ENCODE results near the gene RAP1GAP2.

GRCh38 chr17:2948721-2949468, 152.7 kb downstream of the RAP1GAP2 start:
- TF ChIP-seq, protein P1, sequence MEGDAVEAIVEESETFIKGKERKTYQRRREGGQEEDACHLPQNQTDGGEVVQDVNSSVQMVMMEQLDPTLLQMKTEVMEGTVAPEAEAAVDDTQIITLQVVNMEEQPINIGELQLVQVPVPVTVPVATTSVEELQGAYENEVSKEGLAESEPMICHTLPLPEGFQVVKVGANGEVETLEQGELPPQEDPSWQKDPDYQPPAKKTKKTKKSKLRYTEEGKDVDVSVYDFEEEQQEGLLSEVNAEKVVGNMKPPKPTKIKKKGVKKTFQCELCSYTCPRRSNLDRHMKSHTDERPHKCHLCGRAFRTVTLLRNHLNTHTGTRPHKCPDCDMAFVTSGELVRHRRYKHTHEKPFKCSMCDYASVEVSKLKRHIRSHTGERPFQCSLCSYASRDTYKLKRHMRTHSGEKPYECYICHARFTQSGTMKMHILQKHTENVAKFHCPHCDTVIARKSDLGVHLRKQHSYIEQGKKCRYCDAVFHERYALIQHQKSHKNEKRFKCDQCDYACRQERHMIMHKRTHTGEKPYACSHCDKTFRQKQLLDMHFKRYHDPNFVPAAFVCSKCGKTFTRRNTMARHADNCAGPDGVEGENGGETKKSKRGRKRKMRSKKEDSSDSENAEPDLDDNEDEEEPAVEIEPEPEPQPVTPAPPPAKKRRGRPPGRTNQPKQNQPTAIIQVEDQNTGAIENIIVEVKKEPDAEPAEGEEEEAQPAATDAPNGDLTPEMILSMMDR (IDR thresholded peaks at IDR 0.05) = no peak
- TF ChIP-seq POLR2A (IDR thresholded peaks at IDR 0.05) = no peak
- TF ChIP-seq POLR2AphosphoS5 (IDR thresholded peaks at IDR 0.05) = no peak

Measured in sigmoid colon (tissue), 4 donors.